Right lobe of liver (tissue), 4 donors: ENCODE data around the gene MME.

Experiments used
- CTCF ChIP-seq, 4 donors: fragments of 200-600 bp in 3 of 4; fragments of 450-650 bp in 1 of 4; IDR thresholded peaks; one replicate each; pipeline versions ENCODE4 v1.5.1 to v1.8.0; 2016 to 2022; ENCODE audit warnings: antibody characterized with exemption in 4 of 4, mild to moderate bottlenecking in 2 of 4
- POLR2A ChIP-seq: fragments of 450-650 bp; IDR thresholded peaks from one replicate; pipeline ENCODE4 v1.6.1; 2017; ENCODE audit warnings: antibody characterized with exemption, mild to moderate bottlenecking
- donor health status: DM: no; HTN: no; CAD: no.
- donor health status: DM: no; HTN: no; CAD: no.
- donor health status: DM: no; HTN: yes; CAD: no.

DNA sequence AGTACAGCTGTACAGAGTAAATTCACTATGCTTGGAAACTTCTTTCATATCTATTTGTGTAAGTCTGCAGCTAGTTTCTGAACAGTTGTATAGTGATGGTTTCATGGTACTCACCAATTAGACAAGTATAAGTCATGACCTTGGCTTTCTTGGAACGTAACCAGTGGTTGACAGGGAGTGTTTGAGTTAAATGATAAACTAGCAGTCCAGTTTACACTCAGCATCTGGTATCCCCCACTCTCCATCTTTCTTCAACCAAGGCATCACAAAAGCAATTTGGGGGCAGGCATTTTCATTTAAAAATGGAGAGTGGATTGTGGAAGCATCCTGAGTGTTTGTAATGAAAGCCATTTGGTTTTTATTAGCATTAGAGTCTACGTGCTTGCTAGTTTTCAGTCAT, 26.0 kb downstream of the MME start:
- TF ChIP-seq CTCF (IDR thresholded peaks at IDR 0.05) (no peak), POLR2A (no peak)
